CD4-positive, alpha-beta T cell treated with Interleukin-17A for 4 hours (primary cell): ENCODE data around the gene GDF15.

Source experiments
- DNase-seq: peaks from one replicate; pipeline ENCODE4 v3.0.0-alpha.2; 2020; ENCODE audit warnings: mixed read lengths

The GDF15 gene

DNA sequence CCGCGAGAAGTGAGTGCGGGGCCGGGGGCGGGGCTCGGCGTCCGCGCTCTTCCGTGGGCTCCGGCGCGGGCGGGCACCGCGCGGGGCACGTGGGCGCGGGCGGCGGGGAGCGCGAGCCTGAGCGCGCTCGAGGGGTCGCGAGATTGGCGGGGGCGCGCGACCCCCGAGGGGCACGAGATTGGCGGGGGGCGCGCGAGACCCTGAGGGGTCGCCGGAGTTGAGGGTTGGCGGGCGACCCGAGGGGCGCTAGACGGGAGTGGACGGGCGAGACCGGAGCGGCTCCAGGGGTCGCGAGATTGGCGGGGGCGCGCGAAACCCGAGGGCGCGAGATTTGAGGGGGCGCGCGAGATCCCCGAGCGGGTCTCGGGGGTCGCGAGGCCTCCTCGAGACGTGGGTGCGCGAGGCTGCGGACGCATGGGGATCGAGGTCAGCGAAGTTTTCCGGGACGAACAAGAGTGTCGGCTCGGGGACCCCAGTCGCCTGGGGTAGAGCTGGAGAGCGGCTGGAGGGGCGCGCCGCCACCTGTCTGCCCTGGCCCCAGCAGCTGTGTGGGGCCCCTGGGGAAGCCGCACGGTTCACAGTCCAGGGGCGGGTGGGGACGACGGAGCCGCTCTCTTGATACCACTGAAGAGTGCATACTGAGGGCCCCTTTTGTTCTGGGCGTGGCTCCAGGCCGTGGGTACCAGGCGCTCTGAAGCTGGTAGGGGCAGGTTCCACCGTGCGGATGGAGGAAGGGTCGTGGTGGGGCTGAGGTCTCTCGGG is 33.9 kb downstream of the GDF15 start:
- DNase-seq, result peak; percentile 60

DNA sequence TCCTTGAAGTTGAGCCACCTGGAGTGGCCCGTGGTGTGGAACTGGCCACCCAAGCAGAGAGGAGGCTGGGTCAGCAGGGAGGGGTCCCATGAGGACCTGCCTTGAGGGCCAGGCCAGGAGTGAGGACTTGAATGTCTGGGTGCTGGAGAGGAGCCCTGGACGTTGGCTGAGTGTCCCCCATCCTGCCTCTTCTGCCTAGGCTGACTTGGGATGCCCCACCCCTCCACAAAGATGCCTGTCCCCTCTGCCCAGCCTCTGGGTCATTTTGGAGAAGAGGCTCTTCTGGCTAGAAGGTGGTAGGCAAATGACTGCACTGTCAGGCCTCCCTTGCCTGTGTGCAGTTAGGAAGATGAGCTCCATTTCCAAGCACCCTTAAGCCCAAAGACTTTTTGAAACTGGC is 35.0 kb downstream of the GDF15 start:
- DNase-seq, result no peak

- no peak for DNase-seq
These were observed 35.5 kb downstream of the GDF15 start for GRCh38 chr19:18421371-18421959.

- peak; percentile 60 for DNase-seq
These were observed 36.7 kb downstream of the GDF15 start for GRCh38 chr19:18422530-18423191.

DNA sequence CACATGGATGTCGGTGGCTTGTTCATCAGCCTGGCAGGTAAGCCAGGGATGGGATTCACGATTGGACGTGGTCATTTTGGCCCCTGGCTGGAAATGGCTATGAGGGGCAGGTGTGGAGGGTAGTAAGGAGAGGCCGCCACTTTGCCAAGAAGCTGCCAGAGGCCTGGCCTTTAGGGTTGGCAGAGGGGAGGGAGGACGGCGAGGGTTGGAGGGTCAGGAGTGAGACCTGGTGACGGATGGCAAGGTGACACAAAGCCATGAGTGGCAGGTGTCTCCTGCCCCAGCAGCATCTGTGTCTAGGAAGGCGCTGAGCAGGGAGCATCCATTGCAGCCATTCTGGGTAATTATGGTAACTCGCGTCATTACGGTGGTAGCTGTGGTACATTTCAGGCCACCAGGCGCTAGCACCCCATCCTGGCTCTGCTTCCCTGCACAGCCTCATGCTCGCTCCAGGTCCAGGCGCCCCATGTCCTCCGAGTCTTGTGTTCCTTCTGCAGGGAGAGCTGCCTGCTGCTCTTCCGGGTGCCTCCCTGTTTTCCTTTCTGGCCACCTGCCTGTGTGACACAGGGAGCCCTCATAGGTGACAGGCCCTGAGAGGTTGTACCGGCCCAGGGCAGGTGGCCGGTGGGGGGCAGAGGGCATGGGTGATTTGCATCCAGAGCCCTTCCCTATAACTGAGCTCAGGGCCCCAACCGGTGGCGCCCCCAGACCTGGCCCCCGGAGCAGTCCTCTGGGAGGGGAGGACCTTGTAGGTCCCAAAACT is 37.5 kb downstream of the GDF15 start:
- no peak for DNase-seq

GRCh38 chr19:18424122-18424889 is 38.3 kb downstream of the GDF15 start:
- no peak for DNase-seq

DNA sequence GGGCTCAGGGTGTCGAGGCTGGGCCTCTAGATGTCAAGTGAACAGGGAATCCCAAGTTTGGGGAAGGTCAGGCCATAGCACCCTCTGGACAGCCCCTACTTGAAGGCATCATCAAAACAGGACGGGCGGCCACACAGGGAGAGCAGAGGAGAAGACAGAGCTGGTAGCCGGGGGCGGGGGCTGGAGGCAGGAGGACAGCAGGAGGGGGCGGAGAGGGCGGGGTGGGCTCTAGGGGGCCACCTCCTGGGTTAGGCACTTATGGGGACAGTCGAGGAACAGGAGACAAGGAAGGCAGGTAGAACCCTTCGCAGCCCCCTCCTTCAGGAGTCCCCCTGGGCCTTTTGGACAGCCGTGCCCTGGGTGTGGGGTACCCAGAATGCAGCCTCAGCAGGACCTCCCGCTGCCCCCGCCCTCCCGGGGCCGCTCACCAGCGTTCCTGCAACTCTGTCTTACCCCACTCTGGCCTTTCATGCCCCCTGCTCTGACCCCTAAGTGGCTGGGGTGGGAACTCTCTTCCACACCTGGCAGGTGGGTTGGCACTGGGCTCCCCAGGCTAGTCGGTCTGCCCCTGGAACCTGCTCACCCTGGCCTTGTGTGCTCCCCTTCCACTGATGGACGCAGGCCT is 39.0 kb downstream of the GDF15 start:
- DNase-seq, result no peak

DNA sequence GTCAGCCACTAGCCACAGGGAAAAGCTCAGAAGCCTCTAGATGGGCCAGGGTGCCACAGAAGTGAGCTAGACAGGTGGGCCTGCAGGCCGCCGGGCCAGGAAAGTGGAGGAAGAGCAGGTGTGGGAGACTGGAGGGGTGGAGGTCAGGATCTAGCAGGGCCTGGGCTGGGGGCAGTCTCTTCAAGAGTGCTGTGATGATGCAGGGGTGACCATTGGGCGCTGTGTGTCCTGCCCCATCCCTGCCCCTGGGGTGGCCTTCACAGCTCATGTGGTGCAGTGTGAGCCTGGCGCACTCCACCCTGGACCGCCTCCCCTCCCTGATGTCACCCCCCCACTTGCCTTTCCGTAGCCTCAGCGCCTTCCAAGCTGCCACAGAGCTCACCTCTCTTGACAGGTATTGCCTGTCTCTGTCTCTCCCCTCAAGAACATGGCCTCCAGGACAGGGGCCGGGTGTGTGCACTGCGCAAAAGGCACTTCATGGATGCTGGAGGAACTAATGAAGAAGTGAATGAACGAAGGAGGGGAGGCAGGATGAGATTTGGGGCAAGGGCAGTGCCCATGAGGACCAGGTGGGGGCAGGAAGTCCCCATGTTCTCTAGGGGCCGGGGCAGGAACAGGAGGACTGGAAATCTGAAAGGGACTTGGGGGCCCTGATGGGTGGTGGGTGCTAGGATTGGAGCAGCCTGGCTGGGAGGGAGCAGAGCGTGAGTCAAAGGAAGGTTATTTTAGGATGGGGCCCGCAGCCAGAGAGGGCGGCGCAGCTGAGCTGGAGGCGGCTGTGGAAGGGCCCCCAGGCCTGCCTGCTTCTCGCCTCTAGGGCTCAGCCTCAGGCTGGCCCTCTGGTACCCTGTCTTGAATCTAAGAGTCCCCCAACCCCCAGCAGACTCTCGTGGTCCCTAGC is 39.8 kb downstream of the GDF15 start:
- DNase-seq, result no peak

DNA sequence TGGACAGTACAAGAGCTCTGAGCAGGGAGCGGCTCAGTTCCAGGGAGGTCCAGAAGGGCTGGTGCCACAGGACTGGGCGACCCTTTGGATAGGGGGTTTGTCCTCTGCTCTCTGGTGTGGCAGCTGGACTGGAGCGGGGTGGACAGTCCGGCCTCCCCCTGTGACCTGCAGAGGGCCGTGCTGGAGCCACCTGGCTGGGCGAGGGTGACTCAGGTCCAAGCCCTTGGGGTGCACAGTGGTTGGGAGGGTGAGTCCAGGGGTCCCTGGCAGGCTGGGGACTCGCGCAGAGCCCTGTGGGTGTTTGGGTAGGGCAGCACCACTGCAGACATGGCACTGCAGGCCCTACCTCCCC is 40.4 kb downstream of the GDF15 start:
- no peak for DNase-seq

DNA sequence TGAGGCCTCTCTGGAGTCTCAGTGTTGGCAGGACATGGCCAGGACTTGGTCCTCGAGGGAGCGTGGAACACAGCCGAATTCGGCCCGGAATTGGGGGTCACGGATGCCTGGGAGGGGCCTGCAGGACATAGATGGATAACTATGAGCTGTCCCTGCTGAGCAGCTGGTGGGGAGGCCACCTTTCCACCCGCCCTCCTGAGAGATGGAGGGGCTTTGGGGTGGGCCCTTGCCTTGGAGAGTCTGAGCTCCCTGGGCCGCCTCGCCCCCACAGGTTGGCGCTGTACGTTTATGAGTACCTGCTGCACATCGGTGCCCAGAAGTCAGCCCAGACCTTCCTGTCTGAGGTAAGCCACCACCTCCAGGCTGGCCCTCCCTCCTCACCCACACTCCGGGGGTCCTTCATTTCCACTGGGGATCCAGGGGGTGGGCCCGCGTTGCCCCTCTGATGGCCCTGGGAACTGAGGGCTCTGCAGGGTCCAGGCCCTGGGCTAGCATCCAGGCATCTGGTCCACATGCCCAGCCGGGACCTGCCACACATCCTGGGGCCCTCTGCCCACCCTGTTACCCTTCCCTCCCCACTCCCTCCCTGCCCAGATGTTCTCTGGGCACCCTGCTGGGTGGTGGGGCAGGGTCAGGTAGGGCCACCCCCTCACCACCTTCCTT is 41.3 kb downstream of the GDF15 start:
- no peak for DNase-seq

DNA sequence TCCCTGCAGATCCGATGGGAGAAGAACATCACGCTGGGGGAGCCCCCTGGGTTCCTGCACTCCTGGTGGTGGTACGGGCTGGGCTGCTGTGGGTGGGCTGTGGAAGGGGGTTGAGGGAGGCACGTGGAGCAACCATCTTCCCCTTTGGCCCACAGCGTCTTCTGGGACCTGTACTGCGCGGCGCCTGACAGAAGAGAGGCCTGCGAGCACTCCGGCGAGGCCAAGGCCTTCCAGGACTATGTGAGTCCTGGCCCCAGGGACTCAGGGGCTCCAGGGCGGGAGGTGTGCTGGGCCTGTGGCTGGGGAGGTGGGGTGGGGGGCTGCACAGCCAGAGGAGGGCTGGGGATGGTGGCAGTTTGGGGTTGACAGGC is 41.8 kb downstream of the GDF15 start:
- DNase-seq, result no peak

GRCh38 chr19:18428173-18428786 is 42.3 kb downstream of the GDF15 start:
- no peak for DNase-seq

- peak; percentile 87 for DNase-seq
These were observed 43.1 kb downstream of the GDF15 start for GRCh38 chr19:18428787-18429674.

- no peak for DNase-seq
These were observed 43.9 kb downstream of the GDF15 start for GRCh38 chr19:18429717-18430416.

DNA sequence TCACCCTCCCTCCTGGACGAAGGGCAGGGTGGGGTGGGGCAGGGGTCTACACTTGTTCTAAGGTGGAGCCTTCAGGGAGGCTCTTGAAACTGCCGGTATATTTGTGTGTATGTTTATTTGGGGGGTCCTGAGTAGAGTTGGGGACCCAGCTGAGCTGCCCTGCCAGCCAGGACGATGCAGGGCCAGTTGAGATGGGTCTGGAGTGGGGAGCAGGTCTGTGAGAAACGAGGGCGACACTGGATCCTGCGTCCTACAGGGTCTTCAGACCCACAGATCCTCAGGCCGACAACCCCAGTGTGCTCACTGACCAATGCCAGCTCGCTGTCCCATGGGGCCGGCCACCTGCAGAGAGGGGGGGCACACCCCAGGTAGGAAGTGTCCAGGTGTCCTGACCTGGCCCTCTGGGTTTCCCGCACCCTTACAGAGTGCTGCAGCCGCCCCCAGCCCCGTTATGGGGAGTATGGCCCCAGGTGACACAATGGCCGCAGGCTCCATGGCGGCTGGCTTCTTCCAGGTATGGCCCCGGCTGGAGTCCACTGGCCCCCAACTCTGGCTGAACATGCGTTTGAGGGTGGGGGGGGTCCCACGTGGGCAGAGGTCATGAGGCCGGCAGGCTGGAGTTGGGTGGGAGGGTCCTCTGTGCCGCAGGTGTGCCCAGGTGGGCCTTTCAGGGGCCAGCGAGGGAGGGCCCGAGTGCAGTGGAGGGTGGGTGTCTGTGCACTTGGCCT is 44.6 kb downstream of the GDF15 start:
- no peak for DNase-seq

DNA sequence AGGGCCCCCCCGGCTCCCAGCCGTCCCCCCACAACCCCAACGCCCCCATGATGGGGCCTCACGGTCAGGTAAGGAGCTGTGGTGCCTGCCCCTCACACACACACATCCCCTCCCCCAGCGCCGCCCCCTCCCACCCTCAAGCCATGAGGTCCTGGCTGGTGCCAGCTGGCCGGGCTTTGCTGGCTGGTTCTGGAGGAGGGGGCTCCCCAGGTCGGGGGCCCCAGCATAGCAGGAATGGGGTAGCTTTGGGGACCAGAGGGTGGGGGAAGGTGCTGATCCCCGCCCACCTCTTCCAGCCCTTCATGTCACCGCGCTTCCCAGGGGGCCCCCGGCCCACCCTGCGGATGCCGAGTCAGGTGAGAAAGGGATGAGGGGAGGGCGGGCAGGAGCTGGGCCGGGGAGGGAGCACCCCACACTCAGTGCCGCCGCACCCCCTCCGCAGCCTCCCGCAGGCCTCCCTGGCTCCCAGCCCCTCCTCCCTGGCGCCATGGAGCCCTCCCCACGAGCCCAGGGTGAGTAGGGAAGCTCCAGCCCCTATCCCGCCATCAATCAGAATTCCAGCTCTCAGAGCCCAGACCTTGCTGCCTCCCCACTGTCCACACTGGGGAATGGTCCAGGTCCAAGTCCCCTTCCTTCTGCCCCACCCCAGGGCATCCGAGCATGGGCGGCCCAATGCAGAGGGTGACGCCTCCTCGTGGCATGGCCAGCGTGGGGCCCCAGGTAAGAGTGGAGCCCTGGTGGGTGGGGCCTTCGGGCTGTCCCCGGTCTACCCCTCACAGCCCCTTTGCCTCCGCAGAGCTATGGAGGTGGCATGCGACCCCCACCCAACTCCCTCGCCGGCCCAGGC is 45.6 kb downstream of the GDF15 start:
- DNase-seq, result no peak
